ACHN (cell line): Measurements from ENCODE around the gene MYRIP.
"Not testable (repeated sequence)": the region's sequence is repeated elsewhere in the genome, so short reads cannot be mapped to it uniquely, and the experiment has no call there.

Experiments
- DNase-seq: peaks from one replicate; pipeline ENCODE4 v3.0.0-alpha.2; 2015
- in situ Hi-C: cut with HindIII; loops from 2 replicates; pipeline ENCODE4 v1.10.0; 2017; ENCODE audit warnings: low sequenced_read_pairs, low pct_ligation_motif_present, low pct_unique_long_range_greater_than_20kb

MYRIP gene

DNA sequence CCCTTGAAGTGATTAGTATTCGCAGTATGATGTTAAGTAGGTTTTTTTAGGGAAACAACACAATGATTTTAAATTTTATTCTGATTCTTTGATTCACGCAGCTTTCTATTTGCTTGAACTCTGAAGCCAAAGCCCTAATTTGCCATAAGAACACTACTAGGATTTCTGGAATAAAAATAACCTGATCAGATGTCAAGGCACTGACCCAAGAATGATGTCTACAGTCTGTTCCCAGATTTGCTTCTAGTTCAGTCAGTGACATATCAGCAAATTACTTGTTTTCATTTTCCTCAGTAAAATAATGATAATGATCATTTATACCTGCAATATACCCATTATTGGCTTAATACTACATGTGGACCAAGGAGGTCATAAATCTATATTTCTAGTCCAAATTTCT, 320.6 kb downstream of the MYRIP start:
- DNase-seq, result no peak
- in situ Hi-C loops, result no loop called here

DNA sequence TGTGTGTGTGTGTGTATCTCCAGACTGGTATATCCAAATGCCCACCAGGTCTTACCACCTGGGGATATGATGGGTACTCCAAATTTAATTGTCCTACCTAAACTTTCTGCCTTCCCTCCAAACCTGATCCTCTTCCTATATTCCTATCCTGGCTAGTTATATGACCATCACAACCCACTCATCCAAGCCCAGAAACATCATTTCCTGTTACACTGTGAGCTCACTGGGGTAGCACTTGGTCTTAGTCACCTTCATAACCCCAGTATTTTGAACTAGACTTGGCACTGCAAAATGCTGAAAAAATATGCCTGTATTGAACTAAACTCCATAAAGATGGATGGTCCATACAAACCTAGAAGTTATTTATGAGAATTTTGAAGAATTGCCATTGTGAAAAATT, 321.3 kb downstream of the MYRIP start:
- no peak for DNase-seq
- in situ Hi-C loops, result no loop called here

DNA sequence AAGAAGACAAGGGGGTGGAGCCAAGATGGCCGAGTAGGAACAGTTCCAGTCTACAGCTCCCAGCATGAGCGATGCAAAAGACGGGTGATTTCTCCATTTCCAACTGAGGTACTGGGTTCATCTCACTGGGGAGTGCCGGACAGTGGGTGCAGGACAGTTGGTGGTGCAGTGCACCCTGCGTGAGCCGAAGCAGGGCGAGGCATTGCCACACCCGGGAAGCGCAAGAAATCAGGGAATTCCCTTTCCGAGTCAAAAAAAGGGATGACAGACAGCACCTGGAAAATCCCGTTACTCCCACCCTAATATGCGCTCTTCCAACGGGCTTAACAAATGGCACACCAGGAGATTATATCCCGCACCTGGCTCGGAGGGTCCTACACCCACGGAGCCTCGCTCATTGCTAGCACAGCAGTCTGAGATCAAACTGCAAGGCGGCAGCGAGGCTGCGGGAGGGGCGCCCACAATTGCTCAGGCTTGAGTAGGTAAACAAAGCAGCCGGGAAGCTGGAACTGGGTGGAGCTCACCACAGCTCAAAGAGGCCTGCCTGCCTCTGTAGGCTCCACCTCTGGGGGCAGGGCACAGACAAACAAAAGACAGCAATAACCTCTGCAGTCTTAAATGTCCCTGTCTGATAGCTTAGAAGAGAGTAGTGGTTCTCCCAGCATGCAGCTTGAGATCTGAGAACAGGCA, 324.6 kb downstream of the MYRIP start:
- in situ Hi-C loops, DNase-seq: not testable (repeated sequence)

DNA sequence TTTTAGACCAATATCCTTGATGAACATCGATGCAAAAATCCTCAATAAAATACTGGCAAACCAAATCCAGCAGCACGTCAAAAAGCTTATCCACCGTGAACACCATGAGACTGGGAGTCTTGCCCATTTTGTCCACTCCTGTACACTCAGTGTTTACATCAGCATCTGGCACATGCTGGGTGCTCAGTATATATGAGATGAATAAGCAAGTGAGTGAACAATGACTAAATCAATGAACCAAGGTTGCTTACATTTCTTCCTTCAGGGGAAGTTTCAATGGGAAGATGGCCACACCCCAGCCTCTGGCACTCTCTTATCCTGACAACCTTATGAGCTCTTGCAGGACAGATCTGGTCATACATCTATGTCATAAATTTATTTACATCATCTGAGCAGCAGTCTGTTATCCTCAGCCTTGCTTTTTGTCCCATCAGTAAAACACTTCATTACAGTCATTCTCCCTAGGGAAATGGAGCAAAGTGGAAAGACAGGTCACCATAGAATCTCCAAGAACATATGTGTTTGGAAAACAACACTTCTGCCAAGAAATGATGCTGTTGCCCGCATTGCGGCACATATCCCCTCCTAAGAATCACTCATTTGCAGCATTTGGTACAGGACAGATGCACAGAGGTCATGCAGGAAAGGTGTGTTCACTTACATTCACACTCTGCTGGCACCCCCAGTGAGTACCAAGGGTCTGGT, 328.3 kb downstream of the MYRIP start:
- DNase-seq, result no peak
- in situ Hi-C loops, result no loop called here

DNA sequence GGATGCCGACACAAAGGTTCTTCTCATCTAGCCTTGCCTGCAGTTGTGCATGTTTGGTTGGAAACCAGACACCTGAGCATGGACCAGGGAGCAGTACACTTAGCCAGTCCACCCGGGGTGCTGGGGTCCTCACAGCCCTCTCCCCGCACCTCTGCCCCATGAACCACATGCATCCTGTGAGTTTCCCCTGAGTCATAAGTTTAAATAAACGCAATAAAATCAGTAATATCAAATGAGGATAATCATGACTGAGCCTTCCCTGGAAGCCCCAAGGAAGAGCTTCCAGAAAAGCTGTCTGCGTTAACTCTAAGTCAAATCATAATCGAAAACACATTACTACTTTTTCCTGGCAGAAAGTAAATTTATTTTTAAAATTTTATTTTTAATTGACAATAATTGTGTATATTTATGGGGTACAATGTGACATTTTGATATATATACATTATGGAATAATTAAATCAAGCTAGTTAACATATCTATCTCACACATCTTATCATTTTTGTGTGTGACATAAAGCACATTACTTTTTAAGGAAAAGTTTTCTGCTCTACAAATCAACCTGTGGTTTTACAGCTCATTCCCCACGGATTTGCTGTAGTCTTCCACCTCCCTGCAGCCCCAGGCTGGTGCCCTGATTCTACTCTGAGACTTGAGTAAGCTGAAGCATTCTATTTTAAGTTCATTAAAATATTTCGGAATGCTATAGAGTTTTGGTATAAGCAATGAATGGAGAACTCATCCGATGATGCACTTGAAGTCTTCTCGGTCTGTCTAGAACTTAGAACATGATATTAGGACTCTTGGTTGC, 334.1 kb downstream of the MYRIP start:
- in situ Hi-C loops, result no loop called here
- no peak for DNase-seq

DNA sequence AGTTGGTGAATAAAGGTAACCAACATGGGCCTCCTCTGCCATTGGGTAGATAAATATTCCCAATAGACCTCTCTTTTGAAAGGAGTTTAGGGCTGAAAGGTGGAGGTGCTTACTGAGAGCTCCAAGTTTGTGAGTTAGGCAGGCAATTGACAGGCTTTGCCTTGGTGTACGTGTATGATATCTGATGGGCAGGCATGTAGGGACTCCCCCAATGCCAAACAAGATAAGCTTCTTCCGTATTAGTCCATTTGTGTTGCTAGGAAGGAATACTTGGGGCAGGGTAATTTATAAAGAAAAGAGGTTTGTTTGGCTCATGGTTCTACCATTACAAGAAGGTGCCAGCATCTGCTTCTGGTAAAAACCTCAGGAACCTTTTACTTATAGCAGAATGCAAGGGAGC, 339.4 kb downstream of the MYRIP start:
- in situ Hi-C loops, result no loop called here
- DNase-seq, result no peak

DNA sequence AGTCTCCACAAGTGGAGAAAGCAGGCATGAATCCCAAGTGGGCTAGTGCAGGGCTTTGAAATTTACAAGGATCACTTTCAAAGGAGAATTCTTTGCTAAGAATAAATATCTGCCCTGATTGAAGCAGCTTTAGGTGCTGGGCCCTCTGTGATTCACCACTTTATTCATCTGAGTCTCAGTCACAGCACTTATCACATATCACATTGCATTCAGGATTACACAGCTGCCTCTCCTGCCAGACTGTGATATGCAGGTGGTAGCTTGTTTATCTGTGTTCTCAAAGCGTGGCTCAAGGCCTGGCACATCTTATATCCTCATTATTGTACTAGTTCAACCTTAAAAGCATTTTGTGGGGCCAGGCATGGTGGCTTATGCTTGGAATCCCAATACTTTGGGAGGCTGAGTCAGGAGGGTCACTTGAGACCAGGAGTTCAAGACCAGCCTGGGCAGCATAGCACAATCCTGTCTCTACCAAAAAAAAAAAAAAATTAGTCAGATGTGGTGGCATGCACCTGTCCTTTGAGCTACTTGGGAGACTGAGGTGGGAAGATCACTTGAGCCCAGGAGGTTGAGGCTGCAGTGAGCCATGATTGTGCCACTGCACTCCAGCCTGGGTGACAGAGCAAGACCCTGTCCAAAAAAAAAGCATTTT, 343.2 kb downstream of the MYRIP start:
- DNase-seq, result no peak

DNA sequence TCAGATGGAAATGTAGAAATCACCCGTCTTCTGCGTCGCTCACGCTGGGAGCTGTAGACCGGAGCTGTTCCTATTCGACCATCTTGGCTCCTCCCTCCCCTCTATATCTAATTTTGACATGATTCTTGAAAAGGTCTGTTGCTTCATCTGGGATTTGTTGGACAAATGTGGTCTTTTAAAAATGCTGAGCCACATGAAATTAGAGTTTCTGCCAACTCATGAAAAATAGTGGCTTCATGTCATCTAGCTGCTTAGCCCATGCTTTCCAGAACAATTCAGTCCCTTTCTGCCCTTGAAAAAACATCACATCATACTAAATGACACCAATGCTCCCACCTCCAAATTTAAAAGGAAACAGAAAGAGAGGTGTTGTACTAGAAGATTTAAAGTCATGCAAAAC, 351.5 kb downstream of the MYRIP start:
- in situ Hi-C loops, result no loop called here
- no peak for DNase-seq

More for the DNA sequence above, 343.2 kb downstream of the MYRIP start:
- in situ Hi-C loops, result no loop called here

DNA sequence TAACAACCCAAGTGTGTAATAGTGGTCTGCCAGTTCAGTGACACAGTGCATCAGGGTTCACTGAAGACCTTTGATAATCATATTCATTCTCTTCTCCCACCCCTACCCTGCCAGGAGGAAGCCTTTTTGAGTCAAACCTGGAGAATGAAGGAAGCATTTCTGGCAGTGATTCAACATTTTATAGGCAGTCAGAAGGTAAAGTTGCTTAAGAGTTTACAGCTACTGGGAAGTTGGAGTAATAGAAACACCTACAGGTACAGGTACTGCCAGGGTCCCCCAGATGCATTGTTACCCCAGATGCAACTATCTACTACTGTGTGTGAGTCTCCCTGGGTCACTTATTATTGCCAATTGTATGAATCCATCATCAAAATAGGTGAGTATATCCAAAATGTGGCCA, 353.2 kb downstream of the MYRIP start:
- DNase-seq, result no peak
- in situ Hi-C loops, result no loop called here

DNA sequence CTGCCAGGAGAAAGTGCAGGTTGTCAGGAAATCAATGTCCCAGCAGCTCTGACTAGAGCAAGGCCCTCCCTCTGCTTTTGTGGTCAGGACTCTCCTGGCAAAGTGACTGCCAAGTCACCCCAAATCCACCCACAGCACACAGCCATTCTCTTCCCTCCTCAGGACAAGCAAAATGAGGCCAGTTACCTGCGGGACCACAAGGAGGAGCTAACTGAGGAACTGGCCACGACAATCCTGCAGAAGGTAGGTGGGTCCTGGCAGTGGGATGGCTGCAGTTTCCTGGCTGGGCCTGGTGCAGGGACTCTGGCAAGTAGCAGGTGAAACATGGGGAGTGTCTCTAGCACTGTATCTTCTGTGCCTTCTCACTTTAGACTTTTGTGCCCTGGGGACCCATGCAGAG, 357.6 kb downstream of the MYRIP start:
- no peak for DNase-seq
- in situ Hi-C loops, result no loop called here

DNA sequence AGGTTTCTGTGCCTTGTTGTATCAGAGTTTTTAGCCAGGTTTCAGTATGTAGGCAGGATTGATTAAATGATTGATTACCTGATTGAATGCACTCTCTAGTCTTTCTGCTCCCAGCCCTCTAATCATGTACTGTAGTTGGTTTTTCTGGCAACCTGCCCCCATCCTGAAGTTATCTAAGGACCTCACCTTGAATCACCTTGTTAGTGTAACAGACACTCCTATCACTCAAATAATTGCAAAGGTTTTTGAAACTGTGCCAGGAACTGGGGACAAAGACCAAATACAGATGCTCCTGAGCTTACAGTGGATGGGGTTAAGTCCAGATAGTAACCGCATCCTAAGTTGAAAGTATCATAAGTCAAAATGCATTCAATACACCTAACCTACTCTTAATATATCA, 358.5 kb downstream of the MYRIP start:
- in situ Hi-C loops, result no loop called here
- DNase-seq, result no peak

DNA sequence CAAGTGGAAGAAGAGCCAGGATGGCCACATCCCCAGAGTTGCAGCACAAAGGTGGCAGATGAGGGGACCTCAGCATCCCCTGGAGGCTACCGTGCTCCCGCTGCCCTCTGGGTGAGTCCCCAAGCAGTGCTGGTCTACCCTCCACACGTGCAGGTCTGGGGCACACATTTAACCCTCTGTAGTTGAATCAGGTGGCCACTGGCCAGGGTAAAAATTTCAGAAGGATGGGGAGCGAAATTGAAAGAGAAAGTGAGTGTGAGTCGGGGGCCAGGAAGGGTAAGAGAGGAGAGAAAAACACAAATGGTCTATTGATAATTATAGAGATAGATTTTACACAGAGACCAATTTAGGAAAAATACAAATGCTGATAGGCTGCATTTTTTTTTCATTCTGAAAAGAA, 360.6 kb downstream of the MYRIP start:
- no peak for DNase-seq
- in situ Hi-C loops, result no loop called here

DNA sequence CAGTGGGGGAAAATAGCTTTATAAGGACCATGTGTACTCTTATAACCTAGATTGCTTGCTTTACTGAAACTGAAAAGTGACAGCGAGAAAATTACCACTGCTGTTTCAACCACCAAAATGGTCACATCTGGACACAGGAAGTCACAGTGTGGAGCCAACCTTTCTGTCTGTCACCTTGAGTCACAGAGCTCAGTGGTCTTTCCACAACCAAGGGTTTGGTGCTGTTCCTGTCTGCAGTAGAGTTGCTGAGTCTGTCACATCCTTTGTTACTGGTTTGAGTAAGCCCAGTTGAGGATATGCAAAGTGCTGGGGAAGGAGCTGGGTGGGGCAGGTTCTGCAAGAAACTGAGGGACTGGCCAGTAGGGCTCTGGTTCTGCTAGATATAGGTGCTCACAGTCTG, 361.0 kb downstream of the MYRIP start:
- DNase-seq, result no peak
- in situ Hi-C loops, result no loop called here

DNA sequence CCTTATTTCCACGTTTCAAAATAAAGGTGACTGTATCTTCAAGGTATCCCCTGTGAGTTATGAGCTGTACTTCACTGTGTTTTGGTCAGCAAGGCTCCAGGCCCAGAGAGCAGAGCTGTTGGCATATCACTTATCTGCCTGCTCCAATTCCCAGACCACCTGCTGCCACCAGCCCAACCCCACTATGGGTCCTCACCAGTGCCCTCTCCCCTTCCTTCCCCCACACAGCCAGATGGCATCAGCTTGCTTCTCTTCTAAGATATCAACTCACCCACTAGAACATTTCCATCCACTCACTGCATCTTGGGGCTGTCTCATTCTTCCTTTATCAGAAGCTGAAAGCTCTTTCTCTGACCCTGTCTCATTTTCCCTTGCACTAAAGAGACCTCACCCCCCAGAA, 363.2 kb downstream of the MYRIP start:
- no peak for DNase-seq
- in situ Hi-C loops, result no loop called here

DNA sequence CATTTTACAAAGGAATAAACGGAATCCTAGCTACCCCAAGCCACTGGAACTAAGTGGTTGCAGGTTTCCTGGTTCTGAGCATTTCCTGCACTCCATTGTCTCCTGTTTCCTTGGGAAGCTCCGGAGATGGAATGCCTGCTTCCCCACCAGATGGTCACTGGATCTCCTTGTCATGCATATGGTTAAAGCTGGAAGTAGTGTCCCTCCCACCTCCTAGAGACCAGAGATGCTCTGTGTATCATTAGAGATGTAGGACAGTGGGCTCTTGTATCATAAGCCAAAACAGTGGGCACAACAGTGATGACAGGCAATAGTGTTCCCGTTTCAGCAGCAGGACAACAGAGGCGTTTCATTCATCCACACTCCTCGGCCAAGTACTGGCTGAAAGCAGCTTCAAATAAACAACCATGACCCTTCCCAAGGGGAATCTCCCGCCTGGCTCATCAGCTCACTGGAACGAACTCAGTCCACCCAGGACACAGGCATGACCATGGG, 363.9 kb downstream of the MYRIP start:
- in situ Hi-C loops, result no loop called here
- no peak for DNase-seq

DNA sequence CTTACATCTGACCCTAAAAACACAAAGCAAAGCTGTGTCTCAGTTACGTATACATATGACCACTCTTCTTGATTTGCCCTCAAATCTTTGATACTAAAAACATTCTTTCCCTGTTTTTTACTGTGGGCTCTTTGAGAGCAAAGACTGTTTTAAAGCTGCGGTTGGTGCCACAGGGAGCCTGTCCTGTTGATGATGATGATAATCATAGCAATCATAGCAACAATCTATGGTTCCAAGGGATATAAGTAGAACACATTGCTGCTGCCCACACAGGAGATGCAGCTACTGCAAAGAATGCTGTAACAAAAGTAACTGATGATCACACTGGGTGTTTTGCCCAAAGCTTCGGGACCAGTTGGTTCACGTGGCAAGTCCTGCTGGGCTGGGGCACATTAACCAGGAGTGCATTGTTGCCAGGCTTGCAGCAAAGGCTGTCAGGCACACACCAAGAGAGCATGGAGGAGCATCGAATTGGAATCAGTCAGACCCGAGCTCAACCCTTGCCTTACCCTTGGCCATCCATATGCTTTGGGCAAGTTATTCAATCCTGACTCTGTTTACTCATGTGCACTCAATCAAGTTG, 368.7 kb downstream of the MYRIP start:
- in situ Hi-C loops, result loop anchor here (25.0 kb wide), 1 partner anchor 134 kb away; the partner anchor contains the start of gene EIF1B
- no peak for DNase-seq

DNA sequence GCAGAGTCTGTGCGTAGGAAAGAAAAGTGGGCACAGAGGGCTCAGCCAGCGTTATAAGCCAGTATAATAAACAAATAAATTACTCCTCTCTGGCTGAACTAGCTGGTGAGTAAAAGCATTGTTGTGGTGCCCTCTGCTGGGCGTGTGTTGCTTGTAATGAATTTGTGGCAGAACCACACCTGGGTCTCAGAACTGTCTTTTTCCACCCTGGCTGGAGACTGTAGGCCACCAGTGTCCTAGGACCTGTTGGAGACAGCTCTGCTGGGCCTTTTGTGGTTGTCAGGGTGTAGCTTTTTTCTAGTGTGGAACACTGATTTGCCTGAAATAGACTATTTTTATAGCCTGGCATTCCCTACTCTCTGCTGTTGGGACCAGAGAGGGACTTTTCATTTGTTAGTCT, 369.6 kb downstream of the MYRIP start:
- peak; percentile 50 for DNase-seq
- in situ Hi-C loops, result loop anchor here (25.0 kb wide), 1 partner anchor 133 kb away; the partner anchor contains the start of gene EIF1B

DNA sequence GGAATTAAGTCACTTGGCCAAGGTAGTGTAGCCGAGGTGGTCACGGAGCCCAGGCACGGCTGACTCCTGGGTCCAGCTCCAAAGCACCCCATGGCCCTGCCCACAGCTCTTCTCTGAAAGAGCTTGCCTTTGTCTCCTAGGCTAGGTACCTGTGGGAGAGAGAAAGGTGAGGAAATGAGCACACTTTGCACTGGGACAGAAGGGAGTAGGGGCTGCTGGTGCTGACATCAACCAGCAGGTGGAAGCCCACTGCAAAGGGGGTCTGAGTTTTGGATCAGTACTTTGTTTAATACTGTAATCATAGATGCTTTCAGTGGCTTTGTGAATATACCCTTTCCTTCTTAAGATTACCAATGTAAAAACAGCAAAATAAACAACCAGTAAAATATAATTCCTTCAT, 371.8 kb downstream of the MYRIP start:
- no peak for DNase-seq
- in situ Hi-C loops, result loop anchor here (25.0 kb wide), 1 partner anchor 131 kb away; the partner anchor contains the start of gene EIF1B
